ENCODE measurements around the gene TESK2. TPM values are rescaled to one million over a fixed set of nuclear protein-coding genes. Genes with fewer than 3 reads are reported as not detected.

TESK2 gene
- polyA plus RNA-seq, 1 donor (not counting 4 experiments of a cell fraction or from before 2014, with no cell fraction given), result 2.0 TPM

GRCh38 chr1:45423906-45424678 is 66.9 kb downstream of the TESK2 start:
- Histone ChIP-seq H4K20me1 (ENCODE audit: control insufficient read depth, extremely low read depth, insufficient read depth, low read length) (no peaks in the 10 kb centered on the region), H3K27me3 (ENCODE audit: control insufficient read depth, extremely low read depth, insufficient read depth, low read length) (no peaks in the 10 kb centered on the region), H3K9me1 (ENCODE audit: control insufficient read depth, extremely low read depth, insufficient read depth, low read length) (no peaks in the 10 kb centered on the region), H2AFZ (ENCODE audit: control insufficient read depth, low read length) (no peak overlapping the region), H3K9me3 (ENCODE audit: control insufficient read depth, low read depth, low read length) (no peaks in the 10 kb centered on the region), H3K4me1 (ENCODE audit: control insufficient read depth, extremely low read depth, insufficient read depth, low read length) (no peaks in the 10 kb centered on the region), H3K27ac (ENCODE audit: control insufficient read depth, insufficient read depth, low read length) (no peak overlapping the region), H3K79me2 (ENCODE audit: control insufficient read depth, insufficient read depth, low read length) (no peaks in the 10 kb centered on the region), H3K4me2 (ENCODE audit: control insufficient read depth, extremely low read depth, insufficient read depth, low read depth, low read length) (no peak overlapping the region), H3K36me3 (ENCODE audit: control insufficient read depth in 2 of 2, extremely low read depth in 1 of 2, insufficient read depth in 2 of 2, low read length in 2 of 2) (no peaks in the 10 kb centered on the region), H3K4me3 (ENCODE audit: control insufficient read depth in 2 of 3, extremely low read depth in 1 of 3, insufficient read depth in 2 of 3, low read depth in 1 of 3, low read length in 3 of 3) (no peak overlapping the region), H3K9ac (ENCODE audit: control insufficient read depth, extremely low read depth, insufficient read depth, low read length) (no peak overlapping the region)
- dilution Hi-C loops (cut with MboI; ENCODE audit: extremely low pct_ligation_motif_present, low sequenced_read_pairs), result no loop called here
- FAIRE-seq (no peak), DNase-seq (ENCODE audit: low read depth, low spot score) (no peak)
- TF ChIP-seq EZH2 (IDR thresholded peaks at IDR 0.05; ENCODE audit: low read length) (no peak), CTCF (optimal IDR thresholded peaks at IDR 0.05 in 1 of 3, IDR thresholded peaks at IDR 0.05 in 1 of 3, conservative IDR thresholded peaks at IDR 0.05 in 1 of 3; ENCODE audit: extremely low read depth in 1 of 3, insufficient read depth in 2 of 3, low read length in 3 of 3) (no peak)

- TF ChIP-seq EZH2 (IDR thresholded peaks at IDR 0.05; ENCODE audit: low read length), result no peak
- TF ChIP-seq CTCF (optimal IDR thresholded peaks at IDR 0.05 in 1 of 3, IDR thresholded peaks at IDR 0.05 in 1 of 3, conservative IDR thresholded peaks at IDR 0.05 in 1 of 3; ENCODE audit: extremely low read depth in 1 of 3, insufficient read depth in 2 of 3, low read length in 3 of 3), result no peak
- no peaks in the 10 kb centered on the region for H3K79me2 ChIP-seq (ENCODE audit: control insufficient read depth, insufficient read depth, low read length)
- H4K20me1 ChIP-seq (ENCODE audit: control insufficient read depth, extremely low read depth, insufficient read depth, low read length), result no peaks in the 10 kb centered on the region
- H3K4me1 ChIP-seq (ENCODE audit: control insufficient read depth, extremely low read depth, insufficient read depth, low read length), result no peaks in the 10 kb centered on the region
- no peak overlapping the region for H2AFZ ChIP-seq (ENCODE audit: control insufficient read depth, low read length)
- dilution Hi-C loops (cut with MboI; ENCODE audit: extremely low pct_ligation_motif_present, low sequenced_read_pairs), result no loop called here
- DNase-seq (ENCODE audit: low read depth, low spot score) (no peak), FAIRE-seq (no peak)
- H3K27ac ChIP-seq (ENCODE audit: control insufficient read depth, insufficient read depth, low read length), result no peak overlapping the region
- no peaks in the 10 kb centered on the region for H3K9me1 ChIP-seq (ENCODE audit: control insufficient read depth, extremely low read depth, insufficient read depth, low read length)
- H3K9ac ChIP-seq (ENCODE audit: control insufficient read depth, extremely low read depth, insufficient read depth, low read length), result no peak overlapping the region
- no peaks in the 10 kb centered on the region for H3K36me3 ChIP-seq (ENCODE audit: control insufficient read depth in 2 of 2, extremely low read depth in 1 of 2, insufficient read depth in 2 of 2, low read length in 2 of 2)
- no peaks in the 10 kb centered on the region for H3K9me3 ChIP-seq (ENCODE audit: control insufficient read depth, low read depth, low read length)
- no peak overlapping the region for H3K4me2 ChIP-seq (ENCODE audit: control insufficient read depth, extremely low read depth, insufficient read depth, low read depth, low read length)
- H3K27me3 ChIP-seq (ENCODE audit: control insufficient read depth, extremely low read depth, insufficient read depth, low read length), result no peaks in the 10 kb centered on the region
- no peak overlapping the region for H3K4me3 ChIP-seq (ENCODE audit: control insufficient read depth in 2 of 3, extremely low read depth in 1 of 3, insufficient read depth in 2 of 3, low read depth in 1 of 3, low read length in 3 of 3)
Measured at GRCh38 chr1:45421935-45422334, 69.0 kb downstream of the TESK2 start.

All from keratinocyte (primary cell).